ENCODE measurements around the gene MED25.

MED25 gene

DNA sequence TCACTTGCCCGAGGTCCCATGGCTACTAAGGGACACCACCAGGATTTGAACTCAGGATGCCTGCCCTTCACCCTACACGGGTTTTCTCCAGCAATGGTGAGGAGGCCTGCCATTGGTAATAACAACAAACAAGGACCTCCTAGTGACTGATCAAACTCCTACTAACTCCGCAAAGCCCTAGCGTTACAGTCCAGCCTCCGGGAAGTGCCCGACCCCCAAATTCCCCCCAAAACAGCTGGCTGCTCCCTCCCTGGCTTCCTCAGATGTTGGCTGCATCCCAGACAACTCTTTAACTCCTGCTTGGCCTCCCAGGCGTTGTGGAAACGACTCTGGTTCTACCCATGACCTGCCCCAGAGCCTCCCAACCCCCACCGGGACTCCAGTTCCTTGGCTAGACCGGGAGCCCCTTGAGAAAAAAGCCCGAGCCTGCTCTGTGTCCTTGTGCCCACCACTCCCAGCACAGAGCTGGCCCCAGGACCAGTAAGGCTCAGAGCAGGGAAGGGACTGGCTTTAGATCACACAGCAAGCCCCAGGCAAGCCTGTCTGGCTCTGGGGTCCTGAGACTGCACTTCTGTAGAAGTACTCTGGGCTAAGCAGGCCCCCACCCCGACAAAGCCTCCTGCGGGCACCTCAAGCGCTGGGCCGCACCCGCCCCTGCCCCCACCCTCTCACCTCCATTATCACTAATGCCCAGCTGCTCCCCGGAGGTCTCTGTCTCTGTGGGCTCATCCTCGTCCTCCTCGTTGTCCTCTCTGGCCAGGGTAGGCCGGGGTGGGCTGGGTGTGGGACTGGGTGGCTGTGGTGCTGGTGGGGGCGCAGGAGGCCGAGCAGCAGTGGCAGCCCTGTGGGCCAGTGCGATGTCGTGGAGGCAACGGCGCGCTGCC, 54.4 kb downstream of the MED25 start:
- TF ChIP-seq, protein P1, sequence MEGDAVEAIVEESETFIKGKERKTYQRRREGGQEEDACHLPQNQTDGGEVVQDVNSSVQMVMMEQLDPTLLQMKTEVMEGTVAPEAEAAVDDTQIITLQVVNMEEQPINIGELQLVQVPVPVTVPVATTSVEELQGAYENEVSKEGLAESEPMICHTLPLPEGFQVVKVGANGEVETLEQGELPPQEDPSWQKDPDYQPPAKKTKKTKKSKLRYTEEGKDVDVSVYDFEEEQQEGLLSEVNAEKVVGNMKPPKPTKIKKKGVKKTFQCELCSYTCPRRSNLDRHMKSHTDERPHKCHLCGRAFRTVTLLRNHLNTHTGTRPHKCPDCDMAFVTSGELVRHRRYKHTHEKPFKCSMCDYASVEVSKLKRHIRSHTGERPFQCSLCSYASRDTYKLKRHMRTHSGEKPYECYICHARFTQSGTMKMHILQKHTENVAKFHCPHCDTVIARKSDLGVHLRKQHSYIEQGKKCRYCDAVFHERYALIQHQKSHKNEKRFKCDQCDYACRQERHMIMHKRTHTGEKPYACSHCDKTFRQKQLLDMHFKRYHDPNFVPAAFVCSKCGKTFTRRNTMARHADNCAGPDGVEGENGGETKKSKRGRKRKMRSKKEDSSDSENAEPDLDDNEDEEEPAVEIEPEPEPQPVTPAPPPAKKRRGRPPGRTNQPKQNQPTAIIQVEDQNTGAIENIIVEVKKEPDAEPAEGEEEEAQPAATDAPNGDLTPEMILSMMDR (IDR thresholded peaks at IDR 0.05; ENCODE audit: insufficient read depth, low read depth, low read length, missing control alignments): no peak
- no peak overlapping the region for H3K4me3 ChIP-seq (ENCODE audit: low read depth, low read length)
- DNase-seq (ENCODE audit: low read depth): no peak

DNA sequence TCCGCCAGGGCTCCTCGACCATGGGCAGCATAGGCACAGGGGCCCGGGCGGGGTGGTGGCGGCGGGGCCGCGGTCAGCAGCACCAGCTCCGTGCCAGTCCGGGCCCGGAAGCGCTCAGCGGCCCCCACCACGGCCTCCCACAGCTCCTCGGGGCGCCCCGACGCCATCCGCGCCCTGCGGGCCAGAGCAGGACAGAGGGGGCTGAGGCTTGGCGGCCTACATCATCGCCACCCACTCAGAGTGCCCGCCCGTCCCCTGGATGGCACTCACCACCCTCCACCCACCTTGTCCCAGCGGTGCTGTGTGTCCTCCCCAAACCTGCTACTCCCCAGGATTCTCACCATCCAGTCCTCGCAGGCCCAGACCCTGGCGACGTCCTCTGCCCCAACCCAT, 55.0 kb downstream of the MED25 start:
- TF ChIP-seq, protein P1 (IDR thresholded peaks at IDR 0.05; ENCODE audit: insufficient read depth, low read depth, low read length, missing control alignments): no peak
- DNase-seq (ENCODE audit: low read depth): no peak
- H3K4me3 ChIP-seq (ENCODE audit: low read depth, low read length): no peak overlapping the region

DNA sequence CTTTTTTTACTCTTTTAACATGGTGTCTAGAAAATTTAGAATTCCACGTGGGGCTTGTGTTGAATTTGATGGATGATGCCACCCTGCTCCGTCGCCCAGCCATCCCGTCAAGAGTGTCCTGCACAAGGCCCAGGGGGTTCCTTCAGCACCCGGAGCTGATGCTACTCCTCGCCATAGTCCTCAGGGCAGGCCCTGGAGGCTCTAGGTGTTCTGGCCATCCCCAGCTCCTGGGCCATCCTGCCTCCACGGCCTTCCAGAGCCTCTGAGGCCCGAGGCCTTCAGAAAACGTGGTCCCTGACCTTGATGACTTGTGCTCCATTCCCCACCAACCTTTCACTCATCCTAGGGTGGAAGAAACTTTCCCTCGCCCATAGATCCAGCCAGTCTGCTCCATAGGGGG, 55.7 kb downstream of the MED25 start:
- no peak overlapping the region for H3K4me3 ChIP-seq (ENCODE audit: low read depth, low read length)
- TF ChIP-seq, protein P1 (IDR thresholded peaks at IDR 0.05; ENCODE audit: insufficient read depth, low read depth, low read length, missing control alignments): no peak
- DNase-seq (ENCODE audit: low read depth): no peak

DNA sequence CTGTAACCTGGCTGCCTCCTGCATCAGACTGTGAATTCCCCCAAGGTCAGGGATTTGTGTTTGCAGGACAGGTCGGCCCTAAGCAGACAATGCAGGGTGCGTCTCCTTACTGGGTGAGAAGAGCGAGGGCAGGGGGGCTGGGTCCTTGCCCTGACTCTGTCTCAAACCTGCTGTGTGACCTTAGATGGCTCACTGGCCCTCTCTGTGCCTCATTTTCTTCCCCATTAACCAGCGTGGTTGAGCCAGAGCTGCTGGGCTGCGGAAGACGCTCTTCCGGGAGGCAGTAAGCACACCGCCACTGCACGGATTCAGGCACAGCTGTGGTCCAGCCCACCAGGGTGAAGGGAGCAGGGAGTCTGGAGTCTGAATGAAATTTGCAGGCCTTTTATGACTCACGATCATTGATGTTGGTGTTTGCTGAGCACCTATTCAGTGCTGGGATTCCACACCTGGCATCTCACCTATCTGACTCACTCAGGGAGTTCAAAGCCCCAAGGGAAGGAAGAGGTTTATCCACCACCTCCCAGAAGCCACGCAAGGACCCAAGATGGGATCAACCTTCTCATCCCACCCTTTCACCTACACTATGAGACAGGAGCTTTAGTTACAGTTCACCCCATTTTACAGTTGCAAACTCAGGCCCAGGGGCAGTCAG, 56.5 kb downstream of the MED25 start:
- TF ChIP-seq, protein P1 (IDR thresholded peaks at IDR 0.05; ENCODE audit: insufficient read depth, low read depth, low read length, missing control alignments): no peak
- DNase-seq (ENCODE audit: low read depth): no peak
- no peak overlapping the region for H3K4me3 ChIP-seq (ENCODE audit: low read depth, low read length)

DNA sequence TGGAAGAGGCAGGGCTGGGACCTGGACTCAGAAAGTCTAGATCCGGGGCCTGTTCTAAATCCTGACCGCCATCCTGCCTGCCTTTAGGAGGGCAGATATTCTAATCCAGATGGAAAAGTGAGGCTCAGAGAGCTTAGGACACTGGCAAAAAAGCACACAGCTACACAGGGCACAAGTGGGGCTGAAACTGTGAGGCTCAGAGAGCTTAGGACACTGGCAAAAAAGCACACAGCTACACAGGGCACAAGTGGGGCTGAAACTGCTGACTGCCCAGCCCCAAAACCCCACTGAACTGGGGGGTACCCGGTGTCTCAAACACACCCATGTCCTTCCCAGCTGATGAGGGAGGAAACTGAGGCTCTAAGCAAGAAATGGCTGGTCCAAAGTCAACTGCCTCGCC, 57.1 kb downstream of the MED25 start:
- DNase-seq (ENCODE audit: low read depth): no peak

DNA sequence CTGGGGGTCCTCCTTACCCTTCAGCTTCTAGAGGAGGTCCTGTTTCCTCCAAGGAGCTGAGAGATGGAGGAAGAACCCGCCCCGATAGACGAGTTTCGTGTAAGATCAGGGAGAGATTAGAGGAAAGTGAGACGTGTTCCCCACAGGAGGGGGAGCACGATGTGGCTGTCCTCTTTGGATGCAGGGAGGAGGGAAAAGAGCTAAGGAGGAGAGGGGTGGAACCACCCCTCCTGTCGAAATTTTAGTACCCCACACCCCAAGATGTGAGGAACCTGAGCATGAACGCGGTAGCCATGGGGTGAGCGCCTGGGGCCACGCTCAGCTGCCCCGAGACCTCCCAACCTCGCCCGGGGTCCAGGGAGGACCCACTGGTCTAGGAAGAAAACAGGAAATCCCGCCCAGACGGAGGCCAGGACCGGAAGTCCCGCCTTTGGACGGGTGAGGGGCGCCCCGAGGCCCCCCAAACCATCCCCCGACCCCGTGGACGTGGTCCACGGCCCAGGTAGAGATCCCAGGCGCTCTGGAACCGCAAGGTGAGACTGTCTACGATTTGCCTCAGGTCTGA, 57.9 kb downstream of the MED25 start:
- H3K4me3 ChIP-seq (ENCODE audit: low read depth, low read length): peak overlapping the region; percentile 65
- DNase-seq (ENCODE audit: low read depth): peak; percentile 66
- TF ChIP-seq, protein P1 (IDR thresholded peaks at IDR 0.05; ENCODE audit: insufficient read depth, low read depth, low read length, missing control alignments): no peak

More for the DNA sequence above, 57.1 kb downstream of the MED25 start:
- TF ChIP-seq, protein P1 (IDR thresholded peaks at IDR 0.05; ENCODE audit: insufficient read depth, low read depth, low read length, missing control alignments): no peak
- peak overlapping the region; percentile 65 for H3K4me3 ChIP-seq (ENCODE audit: low read depth, low read length)
